SK-MEL-5 (cell line): ENCODE measurements around the gene DTNB. TPM values are rescaled to one million over a fixed set of nuclear protein-coding genes. Genes with fewer than 3 reads are reported as not detected.

Source experiments
- DNase-seq: peaks from one replicate; pipeline ENCODE4 v3.0.0-alpha.2; 2016; ENCODE audit warnings: low read depth, low spot score
- in situ Hi-C: cut with HindIII; loops from 2 replicates; pipeline ENCODE4 v1.10.0; 2016; ENCODE audit warnings: low sequenced_read_pairs, high pct_unique_total_duplicates, low pct_unique_long_range_greater_than_20kb
- small RNA-seq, 2 experiments: library from RNA; depleted of rRNA; stranded (forward); fragments of <200 nt; gene quantifications; one replicate each; pipeline ENCODE3, GENCODE V24; 2014
- total RNA-seq: library from RNA; depleted of rRNA; stranded (reverse); fragments of >200 nt; shearing (Covaris generic); gene quantifications from 2 replicates; pipeline ENCODE4 v1.2.3, GENCODE V29; 2014; rRNA removed

The DTNB gene
- total RNA-seq, 1 experiment from 2014 or later, result 19.9 TPM

DNA sequence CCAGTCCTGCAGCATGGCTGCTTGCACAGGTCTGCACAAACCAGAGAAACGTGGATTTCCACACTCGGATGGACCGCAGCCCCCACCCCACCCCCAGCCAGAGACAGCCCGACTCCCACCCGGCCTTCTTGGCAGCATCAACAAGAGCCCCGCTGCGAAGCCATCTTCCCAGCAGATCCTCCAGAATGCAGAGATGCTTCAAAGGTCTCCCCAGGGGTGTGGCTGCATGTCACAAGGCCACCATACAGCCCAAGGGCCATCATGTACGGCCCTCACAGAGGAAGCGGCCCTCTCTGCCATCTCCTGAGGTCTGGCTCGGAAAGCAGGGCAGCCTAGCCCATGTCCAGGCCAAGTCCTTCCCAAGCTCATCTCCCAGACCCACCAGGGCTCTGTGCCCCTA lies 343.1 kb downstream of the DTNB start:
- no peak for DNase-seq
- in situ Hi-C loops, result no loop called here

DNA sequence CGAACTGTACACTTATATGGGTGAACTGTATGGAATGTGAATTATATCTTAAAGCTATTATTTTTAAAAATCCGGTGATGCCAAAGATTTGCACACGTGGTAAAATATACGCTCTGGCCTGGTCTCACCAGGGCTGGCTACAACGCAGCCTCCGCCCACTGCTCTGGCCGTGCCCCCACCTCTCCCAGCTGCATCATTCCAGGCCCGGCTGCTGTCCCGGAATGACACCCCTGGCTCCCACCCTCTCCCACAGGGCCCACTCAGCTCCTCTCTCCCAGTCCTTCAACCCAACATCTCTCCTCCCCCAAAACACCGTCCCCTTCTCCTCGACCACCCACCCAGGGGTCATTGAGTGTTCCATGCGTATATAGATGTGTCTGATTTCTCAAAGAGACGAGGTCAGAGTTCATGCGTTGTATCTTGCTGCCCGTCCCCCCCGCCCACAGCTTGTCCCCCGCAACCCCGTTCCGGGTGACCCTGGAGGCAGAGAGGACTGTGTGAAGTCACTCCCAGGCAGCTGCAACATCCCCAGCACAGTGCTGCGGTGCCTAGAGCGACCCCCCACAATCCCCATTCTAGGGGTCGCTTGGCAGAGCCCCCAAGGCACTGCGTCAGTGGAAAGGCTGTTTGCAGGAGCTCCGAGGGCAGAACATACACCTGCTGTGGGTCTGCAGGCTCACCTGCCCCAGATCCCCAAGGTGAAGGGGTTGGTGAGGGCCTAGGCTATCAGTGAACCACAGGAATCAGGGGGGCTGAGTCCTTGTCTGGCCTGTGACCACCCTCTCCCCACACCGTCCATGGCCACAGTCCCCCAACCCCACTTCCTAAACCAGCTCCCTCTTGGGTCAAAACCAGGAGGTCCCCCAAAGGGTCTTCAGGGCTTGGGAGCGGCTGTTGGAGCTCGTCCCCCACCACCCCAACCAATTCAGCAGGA lies 345.0 kb downstream of the DTNB start:
- no peak for DNase-seq
- in situ Hi-C loops, result no loop called here

Small RNA genes within 50 kb of the gene (small RNA-seq; reads per million reads assigned to genes)
- gene MIR1301, result 0.41 to 42.8 reads per million in 2 experiments
- 0 reads per million in 2 experiments for gene RF00019

Other genes starting within 250 kb of the DTNB start
- gene ASXL2, start 204.9 kb upstream of the DTNB start, total RNA-seq, result 19.9 and 24.8 TPM in 2 replicates